ENCODE measurements around the gene SCAPER.

DNA sequence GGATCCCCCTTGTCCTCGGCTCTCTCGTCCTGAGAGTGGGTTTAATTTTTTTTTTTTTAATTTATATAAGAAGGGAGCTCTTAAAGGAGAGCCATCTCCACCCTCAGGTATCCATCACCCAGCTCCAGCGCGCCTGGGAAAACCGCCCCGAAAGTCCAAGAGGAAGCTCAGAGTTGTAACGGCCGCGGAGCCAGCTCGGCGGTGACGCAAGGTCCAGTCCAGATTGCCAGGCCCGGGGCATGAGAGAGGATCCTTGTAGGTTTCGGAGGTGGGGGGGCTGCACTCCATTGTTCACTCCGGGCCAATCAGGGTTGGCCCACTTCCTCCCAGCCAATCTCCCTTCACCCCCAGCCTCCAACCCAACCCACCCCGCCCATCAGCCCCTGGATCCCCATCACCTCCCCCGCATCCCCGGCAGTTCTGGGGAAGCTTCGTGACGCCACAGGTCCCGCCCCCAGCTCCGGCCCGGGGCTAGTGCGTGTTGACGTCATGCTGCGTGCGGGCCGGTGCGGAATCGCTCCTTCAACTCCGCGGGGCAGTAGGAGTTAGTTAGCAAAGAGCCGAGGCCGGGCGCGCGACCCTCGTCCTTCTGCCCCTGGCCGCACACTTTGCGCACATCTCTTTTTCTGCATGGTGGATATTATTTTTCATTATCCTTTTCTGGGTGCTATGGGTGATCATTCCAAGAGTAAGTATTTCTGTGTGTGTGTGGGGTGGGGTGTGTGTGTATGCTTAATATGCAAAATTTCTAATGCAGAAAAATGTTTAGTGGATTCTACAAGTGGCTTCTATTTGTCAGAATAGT, 568.7 kb downstream of the SCAPER start, which contains the start of gene ISL2:
- TF ChIP-seq MAFK (IDR thresholded peaks at IDR 0.05; ENCODE audit: low read depth, low read length) (no peak), BHLHE40 (IDR thresholded peaks at IDR 0.05; ENCODE audit: low read depth, low read length) (no peak), POLR2A (IDR thresholded peaks at IDR 0.05; ENCODE audit: low read depth, low read length) (peak; percentile 89), USF2 (IDR thresholded peaks at IDR 0.05; ENCODE audit: low read depth, low read length) (no peak), MAZ (IDR thresholded peaks at IDR 0.05; ENCODE audit: borderline replicate concordance, low read depth, low read length) (peak; percentile 80; the same call in 1 of the 2 replicates)
- TF ChIP-seq, protein P1, sequence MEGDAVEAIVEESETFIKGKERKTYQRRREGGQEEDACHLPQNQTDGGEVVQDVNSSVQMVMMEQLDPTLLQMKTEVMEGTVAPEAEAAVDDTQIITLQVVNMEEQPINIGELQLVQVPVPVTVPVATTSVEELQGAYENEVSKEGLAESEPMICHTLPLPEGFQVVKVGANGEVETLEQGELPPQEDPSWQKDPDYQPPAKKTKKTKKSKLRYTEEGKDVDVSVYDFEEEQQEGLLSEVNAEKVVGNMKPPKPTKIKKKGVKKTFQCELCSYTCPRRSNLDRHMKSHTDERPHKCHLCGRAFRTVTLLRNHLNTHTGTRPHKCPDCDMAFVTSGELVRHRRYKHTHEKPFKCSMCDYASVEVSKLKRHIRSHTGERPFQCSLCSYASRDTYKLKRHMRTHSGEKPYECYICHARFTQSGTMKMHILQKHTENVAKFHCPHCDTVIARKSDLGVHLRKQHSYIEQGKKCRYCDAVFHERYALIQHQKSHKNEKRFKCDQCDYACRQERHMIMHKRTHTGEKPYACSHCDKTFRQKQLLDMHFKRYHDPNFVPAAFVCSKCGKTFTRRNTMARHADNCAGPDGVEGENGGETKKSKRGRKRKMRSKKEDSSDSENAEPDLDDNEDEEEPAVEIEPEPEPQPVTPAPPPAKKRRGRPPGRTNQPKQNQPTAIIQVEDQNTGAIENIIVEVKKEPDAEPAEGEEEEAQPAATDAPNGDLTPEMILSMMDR (conservative IDR thresholded peaks at IDR 0.05; ENCODE audit: low read depth, low read length) = no peak
- TF ChIP-seq, protein P2, sequence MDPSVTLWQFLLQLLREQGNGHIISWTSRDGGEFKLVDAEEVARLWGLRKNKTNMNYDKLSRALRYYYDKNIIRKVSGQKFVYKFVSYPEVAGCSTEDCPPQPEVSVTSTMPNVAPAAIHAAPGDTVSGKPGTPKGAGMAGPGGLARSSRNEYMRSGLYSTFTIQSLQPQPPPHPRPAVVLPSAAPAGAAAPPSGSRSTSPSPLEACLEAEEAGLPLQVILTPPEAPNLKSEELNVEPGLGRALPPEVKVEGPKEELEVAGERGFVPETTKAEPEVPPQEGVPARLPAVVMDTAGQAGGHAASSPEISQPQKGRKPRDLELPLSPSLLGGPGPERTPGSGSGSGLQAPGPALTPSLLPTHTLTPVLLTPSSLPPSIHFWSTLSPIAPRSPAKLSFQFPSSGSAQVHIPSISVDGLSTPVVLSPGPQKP (IDR thresholded peaks at IDR 0.05; ENCODE audit: borderline replicate concordance, low read depth, low read length) = no peak
